Mesenchymal stem cell (in vitro differentiated cells and primary cell): ENCODE measurements around the gene DCAF4L1.

Experiments
- DNase-seq: peaks from one replicate; pipeline ENCODE4 v3.0.0-alpha.2; 2013
- H2AFZ ChIP-seq: one replicate; pipeline ENCODE4 v1.6.1; 2013; ENCODE audit warnings: low read depth, mild to moderate bottlenecking, control low read depth, inconsistent platforms, low read length, moderate library complexity
- H2AK5ac ChIP-seq: 2 replicates; pipeline ENCODE4 v1.6.1; 2013; ENCODE audit warnings: low read length, moderate library complexity, mild to moderate bottlenecking, inconsistent platforms; ENCODE audit not compliant: severe bottlenecking
- H2BK120ac ChIP-seq: one replicate; pipeline ENCODE4 v1.6.1; 2013; ENCODE audit warnings: low read depth, mild to moderate bottlenecking, inconsistent platforms, low read length, moderate library complexity
- H2BK12ac ChIP-seq, 2 experiments: one replicate each; pipeline ENCODE4 v1.6.1; 2013; ENCODE audit warnings: inconsistent platforms in 2 of 2, low read length in 2 of 2, mild to moderate bottlenecking in 2 of 2, moderate library complexity in 2 of 2, control low read depth in 1 of 2
- H2BK15ac ChIP-seq: one replicate; pipeline ENCODE4 v1.6.1; 2013; ENCODE audit warnings: mild to moderate bottlenecking, low read depth, inconsistent platforms; ENCODE audit not compliant: poor library complexity, severe bottlenecking
- H2BK5ac ChIP-seq: 2 replicates; pipeline ENCODE4 v1.6.1; 2013; ENCODE audit warnings: low read depth, mild to moderate bottlenecking, low read length, control low read depth, inconsistent platforms; ENCODE audit not compliant: poor library complexity, severe bottlenecking
- H3K14ac ChIP-seq, 2 experiments: one replicate each; pipeline ENCODE4 v1.6.1; 2013; ENCODE audit warnings: inconsistent platforms in 2 of 2, low read length in 2 of 2, control low read depth in 1 of 2, mild to moderate bottlenecking in 1 of 2, moderate library complexity in 1 of 2
- H3K18ac ChIP-seq, 2 experiments: one replicate each; pipeline ENCODE4 v1.6.1; 2013; ENCODE audit warnings: inconsistent platforms in 2 of 2, low read length in 2 of 2, control low read depth in 1 of 2, low read depth in 1 of 2, mild to moderate bottlenecking in 1 of 2
- H3K23ac ChIP-seq, 2 experiments: one replicate each; pipeline ENCODE4 v1.6.1; 2013; ENCODE audit warnings: inconsistent platforms in 2 of 2, low read length in 2 of 2, mild to moderate bottlenecking in 2 of 2, moderate library complexity in 2 of 2, control low read depth in 1 of 2
- H3K27ac ChIP-seq: 2 replicates; pipeline ENCODE4 v1.5.1; 2013; ENCODE audit warnings: mild to moderate bottlenecking, moderate library complexity, low read length, control low read depth, inconsistent platforms; ENCODE audit not compliant: poor library complexity, severe bottlenecking
- H3K27me3 ChIP-seq, 2 experiments: 2 replicates each; pipeline versions ENCODE4 v1.6.1 to v1.7.0; 2013; ENCODE audit warnings: low read length in 2 of 2, mild to moderate bottlenecking in 2 of 2, moderate library complexity in 2 of 2, control low read depth in 1 of 2, inconsistent platforms in 1 of 2; ENCODE audit not compliant: control insufficient read depth in 1 of 2, insufficient read depth in 1 of 2
- H3K36me3 ChIP-seq, 2 experiments: 2 replicates each; pipeline versions ENCODE4 v1.6.1 to v1.7.0; 2013; ENCODE audit warnings: low read length in 2 of 2, control low read depth in 1 of 2, inconsistent platforms in 1 of 2, low read depth in 1 of 2, mild to moderate bottlenecking in 1 of 2; ENCODE audit not compliant: insufficient read depth in 2 of 2, control insufficient read depth in 1 of 2
- H3K4ac ChIP-seq, 2 experiments: one replicate each; pipeline ENCODE4 v1.6.1; 2013; ENCODE audit warnings: inconsistent platforms in 2 of 2, low read length in 2 of 2, mild to moderate bottlenecking in 2 of 2, moderate library complexity in 2 of 2, control low read depth in 1 of 2, low read depth in 1 of 2
- H3K4me1 ChIP-seq: 2 replicates; pipeline ENCODE4 v1.6.1; 2013; ENCODE audit warnings: low read depth, low read length, control low read depth; ENCODE audit not compliant: control insufficient read depth, insufficient read depth
- H3K4me2 ChIP-seq: 2 replicates; pipeline ENCODE4 v1.6.1; 2013; ENCODE audit warnings: low read length, mild to moderate bottlenecking, inconsistent platforms; ENCODE audit not compliant: poor library complexity, severe bottlenecking
- H3K4me3 ChIP-seq, 2 experiments: 2 replicates each; pipeline versions ENCODE4 v1.5.1 to v1.7.0; 2013; ENCODE audit warnings: low read length in 2 of 2, mild to moderate bottlenecking in 2 of 2, control low read depth in 1 of 2, low read depth in 1 of 2; ENCODE audit not compliant: insufficient read depth in 1 of 2
- H3K79me1 ChIP-seq: replicated peaks from 2 replicates; pipeline ENCODE4 v1.6.1; 2013; ENCODE audit warnings: mild to moderate bottlenecking, control low read depth, low read length, inconsistent platforms; ENCODE audit not compliant: poor library complexity, severe bottlenecking
- H3K9ac ChIP-seq: 2 replicates; pipeline ENCODE4 v1.7.0; 2013; ENCODE audit warnings: mild to moderate bottlenecking, low read length, moderate library complexity
- H3K9me3 ChIP-seq: 2 replicates; pipeline ENCODE4 v1.7.0; 2013; ENCODE audit warnings: mild to moderate bottlenecking, low read length; ENCODE audit not compliant: control insufficient read depth
- H4K8ac ChIP-seq: one replicate; pipeline ENCODE4 v1.6.1; 2013; ENCODE audit warnings: inconsistent platforms, mild to moderate bottlenecking, low read length, moderate library complexity
- H4K91ac ChIP-seq: one replicate; pipeline ENCODE4 v1.6.1; 2013; ENCODE audit warnings: mild to moderate bottlenecking, low read length, inconsistent platforms
- whole genome bisulfite sequencing: methylation state at CpG from one replicate; pipeline ENCODE4 v1.1.7; 2013; ENCODE audit warnings: mixed read lengths; 5-methylcytosine and 5-hydroxymethylcytosine counted together

DCAF4L1 gene

GRCh38 chr4:41975341-41975740 lies 6.2 kb upstream of the DCAF4L1 start:
- no peak overlapping the region for H3K4me3 ChIP-seq
- H2AFZ ChIP-seq = no peak overlapping the region
- no peak overlapping the region for H3K18ac ChIP-seq
- H3K23ac ChIP-seq = no peak overlapping the region
- H3K9ac ChIP-seq = no peak overlapping the region
- no peaks in the 10 kb centered on the region for H3K36me3 ChIP-seq
- no peaks in the 10 kb centered on the region for H3K4me1 ChIP-seq
- no peak overlapping the region for H2BK15ac ChIP-seq
- no peak overlapping the region for H4K91ac ChIP-seq
- no peaks in the 10 kb centered on the region for H3K9me3 ChIP-seq
- H2AK5ac ChIP-seq = no peak overlapping the region
- H3K27ac ChIP-seq = no peak overlapping the region
- WGBS = 92% methylated on average over 1 of the region's 1 CpG
- H3K14ac ChIP-seq = no peak overlapping the region
- H3K79me1 ChIP-seq = no peaks in the 10 kb centered on the region
- DNase-seq = no peak
- H3K27me3 ChIP-seq = no peaks in the 10 kb centered on the region
- no peak overlapping the region for H2BK5ac ChIP-seq
- no peak overlapping the region for H2BK120ac ChIP-seq
- H3K4me2 ChIP-seq = no peak overlapping the region
- no peak overlapping the region for H2BK12ac ChIP-seq
- H3K4ac ChIP-seq = no peak overlapping the region
- no peak overlapping the region for H4K8ac ChIP-seq

GRCh38 chr4:41976775-41977516 lies 4.6 kb upstream of the DCAF4L1 start:
- Histone ChIP-seq H3K9me3 (no peaks in the 10 kb centered on the region), H2BK5ac (no peak overlapping the region), H2AK5ac (no peak overlapping the region), H2BK120ac (no peak overlapping the region), H3K4me3 (no peak overlapping the region), H3K9ac (no peak overlapping the region), H3K23ac (no peak overlapping the region), H3K27ac (no peak overlapping the region), H4K91ac (no peak overlapping the region), H4K8ac (peak overlapping the region; percentile 74), H2BK15ac (no peak overlapping the region), H2BK12ac (no peak overlapping the region), H3K79me1 (no peaks in the 10 kb centered on the region), H3K36me3 (no peaks in the 10 kb centered on the region), H2AFZ (peak overlapping the region; percentile 46), H3K27me3 (no peaks in the 10 kb centered on the region), H3K4ac (no peak overlapping the region), H3K4me1 (no peaks in the 10 kb centered on the region), H3K18ac (no peak overlapping the region), H3K14ac (no peak overlapping the region), H3K4me2 (no peak overlapping the region)
- WGBS = 15% methylated on average over 1 of the region's 1 CpG
- peak; percentile 45 for DNase-seq

- no peak overlapping the region for H2BK120ac ChIP-seq
- no peak overlapping the region for H4K91ac ChIP-seq
- H2BK5ac ChIP-seq = no peak overlapping the region
- no peaks in the 10 kb centered on the region for H3K4me1 ChIP-seq
- H2AFZ ChIP-seq = peak overlapping the region; percentile 67
- peak; percentile 38 for DNase-seq
- H3K79me1 ChIP-seq = no peaks in the 10 kb centered on the region
- H2BK12ac ChIP-seq = peak overlapping the region in 1 of 2 experiments; percentile 46
- no peaks in the 10 kb centered on the region for H3K9me3 ChIP-seq
- no peaks in the 10 kb centered on the region for H3K36me3 ChIP-seq
- no peak overlapping the region for H3K14ac ChIP-seq
- no peak overlapping the region for H3K23ac ChIP-seq
- no peak overlapping the region for H3K18ac ChIP-seq
- no peak overlapping the region for H3K4ac ChIP-seq
- no peak overlapping the region for H2AK5ac ChIP-seq
- WGBS = 100% methylated on average over 1 of the region's 3 CpGs
- no peaks in the 10 kb centered on the region for H3K27me3 ChIP-seq
- no peak overlapping the region for H3K9ac ChIP-seq
- no peak overlapping the region for H2BK15ac ChIP-seq
- no peak overlapping the region for H3K27ac ChIP-seq
- H3K4me3 ChIP-seq = no peak overlapping the region
- H3K4me2 ChIP-seq = no peak overlapping the region
- peak overlapping the region; percentile 87 for H4K8ac ChIP-seq
These were observed 3.8 kb upstream of the DCAF4L1 start for GRCh38 chr4:41977709-41978108.

GRCh38 chr4:41982716-41983115 lies 1.2 kb downstream of the DCAF4L1 start:
- H3K23ac ChIP-seq = no peak overlapping the region
- no peaks in the 10 kb centered on the region for H3K79me1 ChIP-seq
- no peak overlapping the region for H3K4me2 ChIP-seq
- no peak overlapping the region for H3K9ac ChIP-seq
- no peaks in the 10 kb centered on the region for H3K36me3 ChIP-seq
- no peak overlapping the region for H4K91ac ChIP-seq
- H2AK5ac ChIP-seq = no peak overlapping the region
- no peaks in the 10 kb centered on the region for H3K27me3 ChIP-seq
- H3K4me3 ChIP-seq = no peak overlapping the region
- no peak overlapping the region for H3K27ac ChIP-seq
- no peak overlapping the region for H2BK120ac ChIP-seq
- no peaks in the 10 kb centered on the region for H3K9me3 ChIP-seq
- H2AFZ ChIP-seq = no peak overlapping the region
- H2BK15ac ChIP-seq = no peak overlapping the region
- no peak overlapping the region for H3K4ac ChIP-seq
- H2BK5ac ChIP-seq = no peak overlapping the region
- no peak for DNase-seq
- no peak overlapping the region for H3K14ac ChIP-seq
- 96% methylated on average over 22 of the region's 22 CpGs for WGBS
- no peaks in the 10 kb centered on the region for H3K4me1 ChIP-seq
- H4K8ac ChIP-seq = no peak overlapping the region
- no peak overlapping the region for H3K18ac ChIP-seq
- H2BK12ac ChIP-seq = no peak overlapping the region
